GM21529 (cell line): ENCODE measurements around the gene HBEGF.
"Not testable (repeated sequence)": the region's sequence is repeated elsewhere in the genome, so short reads cannot be mapped to it uniquely, and the experiment has no call there.

Source experiments
- ATAC-seq: cut with Tn5 transposase; IDR thresholded peaks from one replicate; pipeline ENCODE4 v1.9.1; 2021; ENCODE audit not compliant: unreplicated experiment

HBEGF gene

GRCh38 chr5:140361901-140362300, 15.5 kb upstream of the HBEGF start:
- ATAC-seq = no peak

- no peak for ATAC-seq
These were observed 14.5 kb upstream of the HBEGF start for GRCh38 chr5:140360681-140361479.

- no peak for ATAC-seq
These were observed 13.7 kb upstream of the HBEGF start, which contains the start of gene SLC4A9 for GRCh38 chr5:140360101-140360500. TSS of gene SLC4A9 (plus strand) at chr5:140360194. CDS start at chr5:140360237, 43 bp downstream.

- ATAC-seq = no peak
These were observed 12.4 kb upstream of the HBEGF start for GRCh38 chr5:140358738-140359310.

- ATAC-seq = peak; percentile 96
These were observed 11.3 kb upstream of the HBEGF start for GRCh38 chr5:140357726-140358093.

GRCh38 chr5:140356853-140357725, 10.7 kb upstream of the HBEGF start:
- ATAC-seq = peak; percentile 18

- ATAC-seq = no peak
These were observed 9.1 kb upstream of the HBEGF start for GRCh38 chr5:140355546-140355945.

GRCh38 chr5:140351609-140352334, 5.4 kb upstream of the HBEGF start:
- no peak for ATAC-seq

- ATAC-seq = no peak
These were observed 2.8 kb upstream of the HBEGF start for GRCh38 chr5:140349244-140349643.

GRCh38 chr5:140348104-140348503, 1.7 kb upstream of the HBEGF start:
- no peak for ATAC-seq

- ATAC-seq = no peak
These were observed 957 bp upstream of the HBEGF start for GRCh38 chr5:140347360-140347759.

GRCh38 chr5:140345919-140346347, 470 bp downstream of the HBEGF start:
- ATAC-seq = peak; percentile 22

GRCh38 chr5:140344683-140345423, 1.6 kb downstream of the HBEGF start:
- ATAC-seq = no peak

- ATAC-seq = not testable (repeated sequence)
These were observed 2.6 kb downstream of the HBEGF start for GRCh38 chr5:140343849-140344248.

- no peak for ATAC-seq
These were observed 3.5 kb downstream of the HBEGF start for GRCh38 chr5:140342896-140343295.

GRCh38 chr5:140342287-140342686, 4.1 kb downstream of the HBEGF start:
- ATAC-seq = no peak

- no peak for ATAC-seq
These were observed 4.8 kb downstream of the HBEGF start for GRCh38 chr5:140341591-140341990.

- ATAC-seq = no peak
These were observed 5.7 kb downstream of the HBEGF start for GRCh38 chr5:140340605-140341121.

- ATAC-seq = no peak
These were observed 6.8 kb downstream of the HBEGF start for GRCh38 chr5:140339636-140340035.

- ATAC-seq = no peak
These were observed 7.5 kb downstream of the HBEGF start for GRCh38 chr5:140338908-140339307.
